Inflammatory macrophage (primary cell): ENCODE results near the gene UGT1A5.

Experiments used
- DNase-seq, 2 donors: peaks; one replicate each; pipeline ENCODE4 v3.0.0-alpha.2; 2020 to 2022

UGT1A5 gene

GRCh38 chr2:233712611-233713261, at the start of gene UGT1A5:
Gene UGT1A5 (plus strand): TSS chr2:233712907. CDS start chr2:233712992, 85 bp downstream.
- DNase-seq: no peak

GRCh38 chr2:233663911-233664310, 48.8 kb upstream of the UGT1A5 start:
- no peak for DNase-seq

- DNase-seq: no peak
Measured at GRCh38 chr2:233668605-233669260, 44.0 kb upstream of the UGT1A5 start.

- DNase-seq: no peak
Measured at GRCh38 chr2:233671290-233672161, 41.2 kb upstream of the UGT1A5 start, which contains the start of gene UGT1A9. Gene UGT1A9 (plus strand): TSS chr2:233671898. CDS start chr2:233671935, 37 bp downstream.

GRCh38 chr2:233672886-233673285, 39.8 kb upstream of the UGT1A5 start:
- no peak for DNase-seq

- no peak for DNase-seq
Measured at GRCh38 chr2:233673896-233674295, 38.8 kb upstream of the UGT1A5 start.

- DNase-seq: no peak
Measured at GRCh38 chr2:233674314-233674713, 38.4 kb upstream of the UGT1A5 start.

GRCh38 chr2:233674995-233675394, 37.7 kb upstream of the UGT1A5 start:
- no peak for DNase-seq

GRCh38 chr2:233676046-233676445, 36.7 kb upstream of the UGT1A5 start:
- DNase-seq: no peak

GRCh38 chr2:233679196-233679595, 33.5 kb upstream of the UGT1A5 start:
- no peak for DNase-seq

- DNase-seq: peak; percentile 34 to 51
Measured at GRCh38 chr2:233680361-233681045, 32.2 kb upstream of the UGT1A5 start.

GRCh38 chr2:233681521-233682099, 31.1 kb upstream of the UGT1A5 start, which contains the start of gene UGT1A7:
Gene UGT1A7 (plus strand): TSS chr2:233681901. CDS start chr2:233681938, 37 bp downstream.
- DNase-seq: no peak

- no peak for DNase-seq
Measured at GRCh38 chr2:233684640-233685039, 28.1 kb upstream of the UGT1A5 start.

GRCh38 chr2:233686928-233687327, 25.8 kb upstream of the UGT1A5 start:
- DNase-seq: no peak

- DNase-seq: no peak
Measured at GRCh38 chr2:233688341-233688740, 24.4 kb upstream of the UGT1A5 start.

GRCh38 chr2:233689031-233689430, 23.7 kb upstream of the UGT1A5 start:
- no peak for DNase-seq

- no peak for DNase-seq
Measured at GRCh38 chr2:233689501-233689900, 23.2 kb upstream of the UGT1A5 start.

GRCh38 chr2:233690444-233690843, 22.3 kb upstream of the UGT1A5 start:
- DNase-seq: no peak

GRCh38 chr2:233691443-233692433, 21.0 kb upstream of the UGT1A5 start:
- DNase-seq: no peak

- no peak for DNase-seq
Measured at GRCh38 chr2:233692648-233693047, 20.1 kb upstream of the UGT1A5 start, which contains the start of gene UGT1A6. Gene UGT1A6 (plus strand): TSS chr2:233692890. CDS start chr2:233693005, 115 bp downstream.

- DNase-seq: no peak
Measured at GRCh38 chr2:233693963-233694362, 18.7 kb upstream of the UGT1A5 start.
